NCI-H748 treated with DMSO at 0.1 percent for 48 hours (cell line): ENCODE data around the gene CACNG6.
"Not testable (repeated sequence)": the region's sequence is repeated elsewhere in the genome, so short reads cannot be mapped to it uniquely, and the experiment has no call there.

Experiments used
- DNase-seq: peaks from one replicate; lab custom pipeline; 2025; lab: John Stamatoyannopoulos, UW

The CACNG6 gene, protein sequence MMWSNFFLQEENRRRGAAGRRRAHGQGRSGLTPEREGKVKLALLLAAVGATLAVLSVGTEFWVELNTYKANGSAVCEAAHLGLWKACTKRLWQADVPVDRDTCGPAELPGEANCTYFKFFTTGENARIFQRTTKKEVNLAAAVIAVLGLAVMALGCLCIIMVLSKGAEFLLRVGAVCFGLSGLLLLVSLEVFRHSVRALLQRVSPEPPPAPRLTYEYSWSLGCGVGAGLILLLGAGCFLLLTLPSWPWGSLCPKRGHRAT

DNA sequence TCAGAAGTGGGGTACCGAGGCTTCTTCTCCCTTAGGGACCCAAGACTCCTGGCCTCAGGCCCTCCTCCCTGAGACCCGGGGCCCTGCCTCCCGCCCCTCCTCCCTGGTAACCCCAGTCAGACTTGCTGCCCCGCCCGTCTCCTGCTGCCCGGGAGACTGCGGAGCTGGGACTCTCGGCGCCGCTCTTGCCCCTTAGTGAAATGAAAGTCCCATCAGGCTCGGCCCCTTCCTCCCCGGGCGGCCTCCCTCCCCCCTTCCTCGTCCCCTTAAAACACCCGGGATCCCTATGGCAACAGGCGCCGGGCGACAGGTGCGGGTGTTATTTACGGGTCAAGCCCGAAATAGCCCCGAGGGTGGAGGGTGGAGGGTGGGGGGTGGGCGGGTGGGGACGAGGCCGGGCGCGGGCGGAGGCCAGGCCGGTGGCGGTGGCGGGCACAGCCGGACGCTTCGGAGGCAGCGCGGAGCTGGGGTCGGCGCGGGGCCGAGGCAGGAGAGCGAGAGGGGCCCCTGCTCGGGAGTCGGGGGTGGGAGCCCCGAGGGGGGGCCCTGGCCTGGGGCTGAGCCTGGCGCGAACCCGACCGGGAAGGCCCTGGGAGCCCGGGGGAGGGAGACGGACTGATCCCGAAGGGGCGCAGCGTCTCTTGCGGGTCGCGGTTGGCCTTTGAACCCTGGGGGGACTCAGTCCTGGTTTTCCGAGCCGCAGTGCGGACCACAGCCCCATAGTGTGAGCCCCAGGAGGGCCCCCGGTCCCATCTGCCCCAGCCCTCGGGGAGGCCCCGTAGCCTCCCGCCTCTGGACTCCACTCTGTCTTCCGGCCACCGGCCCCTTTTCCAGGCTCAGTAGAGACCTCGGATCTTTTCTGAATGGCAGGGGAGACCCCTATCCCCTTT lies at the start of gene CACNG6:
TSS of gene CACNG6 (plus strand) at position 414 of the 890 bp plus-strand sequence. CDS start 1,241 bp downstream, outside the sequence.
- DNase-seq, result peak; percentile 34

DNA sequence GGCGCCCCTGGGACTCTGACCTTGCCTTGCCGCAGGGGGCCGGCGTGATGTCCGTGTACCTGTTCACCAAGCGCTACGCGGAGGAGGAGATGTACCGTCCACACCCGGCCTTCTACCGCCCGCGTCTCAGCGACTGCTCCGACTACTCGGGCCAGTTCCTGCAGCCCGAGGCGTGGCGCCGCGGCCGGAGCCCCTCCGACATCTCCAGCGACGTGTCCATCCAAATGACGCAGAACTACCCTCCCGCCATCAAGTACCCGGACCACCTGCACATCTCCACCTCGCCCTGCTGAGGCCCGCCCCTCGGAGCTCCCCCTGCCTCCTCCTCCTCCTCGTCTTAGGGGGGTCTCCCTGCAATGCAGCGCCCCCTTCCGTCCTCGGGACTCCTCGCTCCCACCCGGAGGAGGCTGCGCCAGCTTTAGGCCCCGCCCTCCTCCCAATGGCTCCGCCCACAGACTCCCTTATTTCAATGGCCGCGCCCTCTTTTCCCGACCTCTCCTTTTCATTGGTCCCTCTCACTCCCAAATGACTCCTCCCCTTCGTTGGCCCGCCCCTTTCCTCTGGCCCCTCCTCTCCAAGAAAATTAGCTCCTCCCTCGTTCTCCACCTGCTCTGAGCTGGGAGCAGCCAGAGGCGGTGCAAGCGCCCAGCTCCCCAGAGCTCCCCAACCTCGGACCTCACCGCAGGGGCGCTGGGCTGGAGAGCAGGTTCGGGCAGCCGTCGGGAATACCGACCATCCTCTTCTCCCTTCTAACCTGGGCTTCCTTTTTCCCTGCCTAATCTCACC lies 49.2 kb upstream of the CACNG6 start:
- no peak for DNase-seq

DNA sequence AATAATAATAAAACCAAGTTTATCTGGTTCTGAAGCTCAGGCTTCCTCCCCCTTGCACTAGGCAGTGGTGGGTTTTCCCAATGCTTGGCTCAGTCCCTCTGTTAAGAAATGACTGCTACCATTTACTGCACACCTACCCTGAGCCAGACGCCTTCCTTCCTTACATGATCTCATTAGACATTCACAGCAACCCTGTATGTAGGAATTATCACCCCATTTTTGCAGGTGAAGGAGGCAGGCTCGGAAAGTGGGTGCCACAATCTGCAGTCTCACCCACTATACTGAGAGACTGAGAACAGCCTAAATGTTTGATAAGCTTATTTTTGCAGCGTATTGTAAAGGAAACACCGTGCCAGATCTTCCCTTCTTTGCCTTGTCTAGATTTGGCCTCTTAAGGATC lies 47.0 kb upstream of the CACNG6 start:
- DNase-seq, result no peak

DNA sequence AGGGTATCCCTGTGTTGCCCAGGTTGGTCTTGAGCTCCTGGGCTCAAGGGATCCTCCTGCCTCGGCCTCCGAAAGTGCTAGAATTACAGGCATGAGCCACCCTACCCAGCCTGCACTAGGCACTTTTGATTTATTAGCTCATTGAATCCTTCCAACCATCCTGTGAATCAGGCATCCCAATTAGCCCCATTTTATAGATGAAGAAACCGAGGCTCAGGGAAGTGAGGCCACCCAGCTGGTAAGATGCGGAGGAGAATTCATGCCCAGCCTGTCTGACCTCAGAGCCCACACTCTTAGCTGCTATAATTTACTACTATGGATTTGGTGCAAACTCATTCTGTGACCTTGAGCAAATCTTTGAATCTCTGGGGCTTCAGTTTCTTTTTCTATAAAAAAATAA lies 46.5 kb upstream of the CACNG6 start:
- DNase-seq, result no peak

DNA sequence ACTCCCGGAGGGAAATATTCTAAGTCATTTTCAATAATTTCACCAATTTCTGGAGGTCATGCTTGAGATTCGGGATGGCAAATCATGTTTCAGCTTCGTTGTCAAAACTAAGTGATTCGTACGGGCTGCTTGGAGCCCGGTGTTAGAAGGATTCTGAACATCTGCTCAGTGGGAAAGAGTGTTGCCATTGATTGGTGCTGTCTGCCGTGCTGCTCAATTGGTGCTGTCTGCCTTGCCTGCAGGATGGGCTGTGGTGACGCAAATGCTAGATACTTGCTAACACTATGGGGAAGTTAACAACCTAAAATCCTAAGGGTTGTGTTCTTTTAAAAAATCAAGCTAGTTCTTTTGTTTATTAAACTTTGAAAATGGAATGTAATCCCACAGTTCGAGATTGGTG lies 46.0 kb upstream of the CACNG6 start:
- DNase-seq, result no peak

DNA sequence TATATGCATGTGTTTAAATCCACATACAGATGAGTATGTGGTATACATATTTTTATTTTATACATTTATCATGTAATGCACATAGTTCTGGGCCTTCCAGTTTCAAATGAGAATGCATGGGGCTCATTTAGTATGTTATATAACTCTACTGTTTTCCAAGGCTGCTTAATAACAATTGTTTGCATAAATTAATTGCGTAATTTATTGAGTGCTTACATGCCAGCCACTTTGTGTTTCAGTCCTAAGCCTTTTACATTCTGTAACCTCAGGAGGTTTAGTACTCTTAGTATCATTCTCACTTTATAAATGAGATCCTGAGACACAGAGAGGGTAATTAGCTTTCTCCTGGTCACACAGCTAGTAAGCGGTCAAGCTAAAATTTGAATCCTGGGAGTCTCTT lies 45.4 kb upstream of the CACNG6 start:
- DNase-seq, result no peak

DNA sequence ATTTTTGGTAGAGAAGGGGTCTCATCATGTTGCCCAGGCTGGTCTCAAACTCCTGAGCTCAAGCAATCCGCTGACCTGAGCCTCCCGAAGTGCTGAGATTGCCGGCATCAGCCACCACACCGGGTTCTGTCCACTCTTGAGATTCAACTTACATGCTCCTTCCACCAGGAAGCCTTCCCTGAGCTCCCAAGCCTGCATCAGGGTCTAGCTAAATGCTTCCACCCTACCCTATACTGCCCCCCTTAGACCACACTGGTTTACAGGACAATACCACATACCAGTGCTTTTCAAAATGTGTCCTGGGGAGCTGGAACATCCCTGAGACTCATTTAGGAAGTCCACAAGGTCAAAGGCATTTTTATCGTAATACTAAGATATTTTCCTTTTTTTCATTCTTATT lies 43.8 kb upstream of the CACNG6 start:
- DNase-seq, result no peak

- not testable (repeated sequence) for DNase-seq
Observed at GRCh38 chr19:53948611-53949010, 42.8 kb upstream of the CACNG6 start.

DNA sequence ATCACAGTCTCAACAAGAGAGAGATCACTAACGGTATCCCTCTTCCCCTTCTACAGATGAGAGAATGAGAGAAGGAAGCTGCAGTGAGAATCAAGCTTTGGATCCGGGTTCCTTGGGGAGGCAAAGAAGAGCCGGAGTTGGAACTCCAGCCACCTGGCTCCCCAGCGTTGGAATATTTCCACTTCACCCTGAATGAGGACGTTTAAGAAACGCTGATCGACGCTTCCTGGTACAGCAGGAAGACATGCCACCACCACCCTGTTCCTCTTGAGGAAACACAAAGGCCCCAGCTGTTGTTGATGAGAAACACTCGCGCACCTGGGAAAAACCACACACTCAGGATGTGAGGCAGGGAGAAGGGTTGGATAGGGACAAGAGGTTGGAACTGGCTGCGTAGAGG lies 40.0 kb upstream of the CACNG6 start:
- no peak for DNase-seq

GRCh38 chr19:53951947-53952346 lies 39.5 kb upstream of the CACNG6 start:
- no peak for DNase-seq

DNA sequence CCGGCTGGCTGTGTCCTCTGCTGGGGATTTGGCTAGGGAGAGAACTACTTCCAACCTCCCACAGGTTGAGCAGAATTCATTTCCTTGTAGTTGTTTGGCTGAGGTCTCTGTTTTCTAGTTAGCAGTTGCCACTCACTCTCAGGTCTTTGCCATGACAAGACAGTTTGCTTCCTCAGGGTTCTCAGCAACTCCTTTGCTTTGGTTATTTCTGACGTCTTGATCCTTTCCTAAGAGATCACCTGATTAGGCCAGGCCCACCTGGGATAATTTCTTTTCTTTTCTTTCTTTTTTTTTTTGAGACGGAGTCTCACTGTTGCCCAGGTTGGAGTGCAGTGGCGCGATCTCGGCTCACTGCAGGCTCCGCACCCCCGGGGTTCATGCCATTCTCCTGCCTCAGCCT lies 38.1 kb upstream of the CACNG6 start:
- no peak for DNase-seq

- DNase-seq, result no peak
Observed at GRCh38 chr19:53957448-53958167, 33.8 kb upstream of the CACNG6 start.

GRCh38 chr19:53958168-53958571 lies 33.3 kb upstream of the CACNG6 start:
- peak; percentile 60 for DNase-seq

GRCh38 chr19:53958823-53959757 lies 32.3 kb upstream of the CACNG6 start:
- no peak for DNase-seq

- DNase-seq, result no peak
Observed at GRCh38 chr19:53960187-53960586, 31.2 kb upstream of the CACNG6 start.

- DNase-seq, result no peak
Observed at GRCh38 chr19:53960886-53961285, 30.6 kb upstream of the CACNG6 start.

- no peak for DNase-seq
Observed at GRCh38 chr19:53961523-53962356, 29.7 kb upstream of the CACNG6 start.

DNA sequence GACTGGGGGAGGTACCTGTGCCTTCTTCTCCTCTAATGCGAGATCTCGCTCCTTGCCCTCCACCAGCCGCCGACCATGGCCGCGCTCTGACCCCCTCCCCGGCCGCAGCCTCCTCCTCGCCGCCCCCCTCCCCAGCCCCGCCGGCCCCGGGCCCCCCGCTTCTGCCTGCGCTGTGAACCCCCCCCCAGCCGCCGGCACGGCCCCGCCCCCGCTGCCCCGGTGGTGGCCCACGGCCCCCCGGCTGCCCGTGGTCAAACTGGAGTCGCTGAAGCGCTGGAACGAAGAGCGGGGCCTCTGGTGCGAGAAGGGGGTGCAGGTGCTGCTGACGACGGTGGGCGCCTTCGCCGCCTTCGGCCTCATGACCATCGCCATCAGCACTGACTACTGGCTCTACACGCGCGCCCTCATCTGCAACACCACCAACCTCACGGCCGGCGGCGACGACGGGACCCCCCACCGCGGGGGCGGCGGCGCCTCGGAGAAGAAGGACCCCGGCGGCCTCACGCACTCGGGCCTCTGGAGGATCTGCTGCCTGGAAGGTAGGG lies 28.5 kb upstream of the CACNG6 start, which contains the start of gene CACNG8:
TSS of gene CACNG8 (plus strand) at position 51 of the 545 bp plus-strand sequence.
- DNase-seq, result no peak

- DNase-seq, result no peak
Observed at GRCh38 chr19:53965091-53965490, 26.3 kb upstream of the CACNG6 start.
